ENCODE data around the gene MPRIP. TPM values are rescaled to one million over a fixed set of nuclear protein-coding genes. Genes with fewer than 3 reads are reported as not detected.
"Not testable (repeated sequence)": the region's sequence is repeated elsewhere in the genome, so short reads cannot be mapped to it uniquely, and the experiment has no call there.

The MPRIP gene
- total and polyA plus RNA-seq, 2 of the 13 experiments (the other 11 are each of a cell fraction or from before 2014, with no cell fraction given): 50.2 to 52.4 TPM

- no peak for TF ChIP-seq ZNF136 (CRISPR knock-in tag; IDR thresholded peaks at IDR 0.05; ENCODE audit: low read depth)
- TF ChIP-seq NFIC (IDR thresholded peaks at IDR 0.05; ENCODE audit: low read length): no peak
- TF ChIP-seq E2F1 (CRISPR knock-in tag; IDR thresholded peaks at IDR 0.05): no peak
- no peak for TF ChIP-seq TOE1 (CRISPR knock-in tag; IDR thresholded peaks at IDR 0.05)
- no peak for TF ChIP-seq ZFP91 (CRISPR knock-in tag; IDR thresholded peaks at IDR 0.05; ENCODE audit: borderline replicate concordance)
- TF ChIP-seq RFXANK (CRISPR knock-in tag; IDR thresholded peaks at IDR 0.05): no peak
- no peak for TF ChIP-seq DPF2 (CRISPR knock-in tag; IDR thresholded peaks at IDR 0.05; ENCODE audit: borderline replicate concordance, low read depth)
- no peak for TF ChIP-seq IRF2 (CRISPR knock-in tag; IDR thresholded peaks at IDR 0.05)
- no peak for TF ChIP-seq PHF5A (CRISPR knock-in tag; IDR thresholded peaks at IDR 0.05; ENCODE audit: low read depth, unreplicated experiment)
- no peak for TF ChIP-seq THAP8 (CRISPR knock-in tag; IDR thresholded peaks at IDR 0.05; ENCODE audit: borderline replicate concordance)
Measured at GRCh38 chr17:17156511-17156910, 114.3 kb downstream of the MPRIP start (continued).

- CTCF ChIA-PET (ENCODE audit: low intra/inter-chr PET ratio, low total read pairs): no interaction called here
- H3K9me3 ChIP-seq (ENCODE audit: low read length): no peaks in the 10 kb centered on the region
- intact Hi-C loops (cut with micrococcal nuclease; ENCODE audit: unreplicated experiment): no loop called here
- no peak overlapping the region for H2AFZ ChIP-seq (ENCODE audit: low read length)
- peaks cover 21 to 72% of the 10 kb centered on the region in 2 experiments for H3K36me3 ChIP-seq (replicated peaks in 1 of 2; ENCODE audit: control insufficient read depth in 1 of 2, insufficient read depth in 2 of 2, low read length in 2 of 2)
- H4K20me1 ChIP-seq (ENCODE audit: insufficient read depth, low read length): no peaks in the 10 kb centered on the region
- no peaks in the 10 kb centered on the region for H3K79me2 ChIP-seq (ENCODE audit: insufficient read depth, low read length)
- in situ Hi-C loops (cut with HindIII; ENCODE audit: extremely low pct_ligation_motif_present, low pct_unique_long_range_greater_than_20kb): no loop called here
- H3K9ac ChIP-seq (ENCODE audit: insufficient read depth, low read depth, low read length): no peak overlapping the region
- 95% methylated on average over 6 of the region's 6 CpGs for WGBS (ENCODE audit: low lambda C conversion rate)
- FAIRE-seq: no peak
- no peaks in the 10 kb centered on the region for H3K4me1 ChIP-seq (ENCODE audit: insufficient read depth, low read length)
- TF ChIP-seq ZBTB46 (CRISPR knock-in tag; IDR thresholded peaks at IDR 0.05; ENCODE audit: borderline replicate concordance): no peak
- H3K27ac ChIP-seq (ENCODE audit: extremely low read length, insufficient read depth, low read length): no peak overlapping the region
- H3K4me2 ChIP-seq (ENCODE audit: low read depth, low read length): no peak overlapping the region
- H3K4me3 ChIP-seq (replicated peaks in 1 of 3; ENCODE audit: insufficient read depth in 1 of 3, low read depth in 2 of 3, low read length in 3 of 3): no peak overlapping the region
- POLR2A ChIA-PET: no interaction called here
- no TSS peak for BruUV-seq (replicated peaks)
- no peaks in the 10 kb centered on the region for H3K27me3 ChIP-seq (ENCODE audit: control insufficient read depth in 1 of 2, insufficient read depth in 2 of 2, low read length in 2 of 2)
- ATAC-seq: no peak
- no peak for DNase-seq (ENCODE audit: low spot score)
Measured at GRCh38 chr17:17157041-17157440, 114.8 kb downstream of the MPRIP start.

GRCh38 chr17:17158506-17158905 is 116.2 kb downstream of the MPRIP start:
- H3K79me2 ChIP-seq (ENCODE audit: insufficient read depth, low read length); H4K20me1 ChIP-seq (ENCODE audit: insufficient read depth, low read length); H3K9ac ChIP-seq (ENCODE audit: insufficient read depth, low read depth, low read length); ATAC-seq; in situ Hi-C loops (cut with HindIII; ENCODE audit: extremely low pct_ligation_motif_present, low pct_unique_long_range_greater_than_20kb); DNase-seq (ENCODE audit: low spot score); FAIRE-seq; BruUV-seq (replicated peaks); H3K4me2 ChIP-seq (ENCODE audit: low read depth, low read length); POLR2A ChIA-PET; H3K9me3 ChIP-seq (ENCODE audit: low read length); H2AFZ ChIP-seq (ENCODE audit: low read length); H3K27me3 ChIP-seq (ENCODE audit: control insufficient read depth in 1 of 2, insufficient read depth in 2 of 2, low read length in 2 of 2); intact Hi-C loops (cut with micrococcal nuclease; ENCODE audit: unreplicated experiment); H3K4me3 ChIP-seq (replicated peaks in 1 of 3; ENCODE audit: insufficient read depth in 1 of 3, low read depth in 2 of 3, low read length in 3 of 3); H3K27ac ChIP-seq (ENCODE audit: extremely low read length, insufficient read depth, low read length); CTCF ChIA-PET (ENCODE audit: low intra/inter-chr PET ratio, low total read pairs); H3K4me1 ChIP-seq (ENCODE audit: insufficient read depth, low read length): not testable (repeated sequence)
- H3K36me3 ChIP-seq (replicated peaks in 1 of 2; ENCODE audit: control insufficient read depth in 1 of 2, insufficient read depth in 2 of 2, low read length in 2 of 2): peaks cover 21 to 74% of the 10 kb centered on the region in 2 experiments
- 98% methylated on average over 30 of the region's 33 CpGs for WGBS (ENCODE audit: low lambda C conversion rate)
